WERI-Rb-1 (cell line): ENCODE results near the gene NPDC1.

Experiments
- DNase-seq: peaks from one replicate; pipeline ENCODE4 v3.0.0-alpha.2; 2020
- H3K27ac ChIP-seq: fragments of 250-450 bp; sonication (Bioruptor Pico); 2 replicates; pipeline ENCODE4 v1.5.1; 2020; ENCODE audit warnings: mild to moderate bottlenecking, moderate library complexity
- H3K27me3 ChIP-seq: fragments of 250-450 bp; sonication (Bioruptor Pico); 2 replicates; pipeline ENCODE4 v1.5.1; 2021; ENCODE audit warnings: mild to moderate bottlenecking, low read depth, moderate library complexity; ENCODE audit not compliant: insufficient read depth, severe bottlenecking
- H3K36me3 ChIP-seq: fragments of 250-450 bp; sonication (Bioruptor Pico); 2 replicates; pipeline ENCODE4 v1.5.1; 2020; ENCODE audit warnings: mild to moderate bottlenecking, moderate library complexity
- H3K4me3 ChIP-seq: 2 replicates; pipeline ENCODE4 v1.5.1; 2011; ENCODE audit warnings: low read depth, mild to moderate bottlenecking, control low read depth, low read length
- H3K9me3 ChIP-seq: fragments of 250-450 bp; sonication (Bioruptor Pico); 2 replicates; pipeline ENCODE4 v1.5.1; 2021; ENCODE audit warnings: mild to moderate bottlenecking, moderate library complexity; ENCODE audit not compliant: severe bottlenecking
- TF ChIP-seq, protein P1 (sequence below): IDR thresholded peaks from 2 replicates; pipeline ENCODE4 v1.5.1; 2011; ENCODE audit warnings: low read depth, mild to moderate bottlenecking, control low read depth, inconsistent platforms, low read length

Gene NPDC1

DNA sequence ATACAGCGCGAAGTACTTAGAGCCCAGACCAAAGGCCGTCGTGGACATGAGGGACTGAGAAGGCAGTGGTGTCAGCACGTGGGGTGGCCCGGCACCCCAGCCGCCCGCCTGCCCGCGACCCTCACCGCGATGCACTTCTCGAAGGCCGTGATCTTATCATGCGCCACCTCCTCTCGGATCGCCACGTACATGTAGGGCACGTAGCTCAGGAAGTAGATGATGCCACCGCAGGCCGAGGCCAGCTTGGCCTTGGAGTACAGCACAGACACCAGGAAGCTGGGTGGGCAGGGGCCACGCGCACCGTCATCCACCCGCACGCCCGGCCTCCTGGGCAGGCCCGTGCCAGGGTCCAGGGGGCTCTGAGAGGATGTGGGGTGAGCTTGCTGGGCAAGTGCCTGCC lies 28.9 kb downstream of the NPDC1 start:
- Histone ChIP-seq H3K36me3 (peaks cover 32% of the 10 kb centered on the region), H3K27me3 (no peaks in the 10 kb centered on the region), H3K27ac (no peak overlapping the region), H3K9me3 (no peaks in the 10 kb centered on the region), H3K4me3 (no peak overlapping the region)
- TF ChIP-seq, protein P1, sequence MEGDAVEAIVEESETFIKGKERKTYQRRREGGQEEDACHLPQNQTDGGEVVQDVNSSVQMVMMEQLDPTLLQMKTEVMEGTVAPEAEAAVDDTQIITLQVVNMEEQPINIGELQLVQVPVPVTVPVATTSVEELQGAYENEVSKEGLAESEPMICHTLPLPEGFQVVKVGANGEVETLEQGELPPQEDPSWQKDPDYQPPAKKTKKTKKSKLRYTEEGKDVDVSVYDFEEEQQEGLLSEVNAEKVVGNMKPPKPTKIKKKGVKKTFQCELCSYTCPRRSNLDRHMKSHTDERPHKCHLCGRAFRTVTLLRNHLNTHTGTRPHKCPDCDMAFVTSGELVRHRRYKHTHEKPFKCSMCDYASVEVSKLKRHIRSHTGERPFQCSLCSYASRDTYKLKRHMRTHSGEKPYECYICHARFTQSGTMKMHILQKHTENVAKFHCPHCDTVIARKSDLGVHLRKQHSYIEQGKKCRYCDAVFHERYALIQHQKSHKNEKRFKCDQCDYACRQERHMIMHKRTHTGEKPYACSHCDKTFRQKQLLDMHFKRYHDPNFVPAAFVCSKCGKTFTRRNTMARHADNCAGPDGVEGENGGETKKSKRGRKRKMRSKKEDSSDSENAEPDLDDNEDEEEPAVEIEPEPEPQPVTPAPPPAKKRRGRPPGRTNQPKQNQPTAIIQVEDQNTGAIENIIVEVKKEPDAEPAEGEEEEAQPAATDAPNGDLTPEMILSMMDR = no peak
- no peak for DNase-seq

DNA sequence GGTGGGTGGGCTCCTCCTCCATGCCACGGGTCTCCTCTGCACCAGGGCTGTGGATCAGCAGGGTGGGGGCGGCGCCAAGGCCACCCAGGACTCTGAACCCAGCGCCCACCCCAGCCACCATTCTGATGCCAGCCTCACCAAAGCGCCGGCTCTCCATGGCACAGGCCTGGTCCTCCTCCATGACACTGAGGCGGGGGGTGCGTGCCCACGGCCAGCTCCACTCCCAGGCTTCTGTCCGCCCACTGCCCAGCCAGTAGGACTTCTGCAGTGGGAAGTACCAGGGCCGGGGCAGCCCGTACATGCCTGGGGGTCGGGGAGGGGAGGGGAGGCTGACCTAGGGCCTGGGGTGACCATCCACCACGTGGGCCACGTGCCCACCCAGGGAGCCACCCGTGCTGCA lies 29.5 kb downstream of the NPDC1 start:
- no peak overlapping the region for H3K4me3 ChIP-seq
- no peaks in the 10 kb centered on the region for H3K9me3 ChIP-seq
- TF ChIP-seq, protein P1 = no peak
- no peaks in the 10 kb centered on the region for H3K27me3 ChIP-seq
- no peak overlapping the region for H3K27ac ChIP-seq
- H3K36me3 ChIP-seq = peaks cover 35% of the 10 kb centered on the region
- no peak for DNase-seq

DNA sequence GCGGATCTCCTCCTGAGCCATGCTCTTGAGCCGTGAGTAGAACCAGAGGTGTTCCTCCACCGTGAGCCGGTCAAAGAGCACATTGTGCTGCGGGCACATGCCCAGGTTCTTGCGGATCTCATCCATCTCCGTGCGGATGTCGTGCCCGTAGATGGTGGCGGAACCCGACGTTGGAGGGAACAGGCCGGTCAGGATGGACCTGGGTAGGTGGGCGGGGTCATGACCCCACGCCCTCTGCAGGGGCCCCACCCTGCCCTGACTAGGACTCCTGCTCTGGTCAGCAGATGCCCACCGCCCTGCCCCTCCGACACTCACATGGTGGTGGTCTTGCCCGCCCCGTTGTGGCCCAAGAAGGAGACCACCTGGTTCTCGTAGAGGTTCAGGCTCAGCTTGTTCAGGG lies 30.0 kb downstream of the NPDC1 start:
- no peaks in the 10 kb centered on the region for H3K9me3 ChIP-seq
- H3K27ac ChIP-seq = no peak overlapping the region
- H3K4me3 ChIP-seq = no peak overlapping the region
- DNase-seq = no peak
- H3K27me3 ChIP-seq = no peaks in the 10 kb centered on the region
- peaks cover 37% of the 10 kb centered on the region for H3K36me3 ChIP-seq
- TF ChIP-seq, protein P1 = no peak

DNA sequence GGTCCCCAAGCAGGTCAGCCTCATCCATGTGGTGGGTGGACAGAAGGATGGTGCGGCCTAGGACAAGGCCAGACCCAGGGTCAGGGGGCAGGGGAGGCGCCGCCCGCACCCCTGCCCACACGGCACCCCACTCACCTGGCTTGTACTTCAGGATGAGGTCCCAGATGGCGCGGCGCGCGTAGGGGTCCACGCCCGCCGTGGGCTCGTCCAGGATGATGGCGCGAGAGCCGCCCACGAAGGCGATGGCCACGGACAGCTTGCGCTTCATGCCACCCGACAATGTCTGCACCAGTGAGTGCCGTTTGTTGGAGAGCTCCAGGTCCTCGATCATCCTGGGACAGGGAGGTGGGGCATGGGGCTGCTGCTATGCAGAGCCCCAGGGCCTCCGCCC lies 30.4 kb downstream of the NPDC1 start:
- H3K4me3 ChIP-seq = no peak overlapping the region
- H3K27me3 ChIP-seq = no peaks in the 10 kb centered on the region
- H3K36me3 ChIP-seq = peaks cover 37% of the 10 kb centered on the region
- TF ChIP-seq, protein P1 = no peak
- no peak for DNase-seq
- H3K9me3 ChIP-seq = no peaks in the 10 kb centered on the region
- no peak overlapping the region for H3K27ac ChIP-seq

DNA sequence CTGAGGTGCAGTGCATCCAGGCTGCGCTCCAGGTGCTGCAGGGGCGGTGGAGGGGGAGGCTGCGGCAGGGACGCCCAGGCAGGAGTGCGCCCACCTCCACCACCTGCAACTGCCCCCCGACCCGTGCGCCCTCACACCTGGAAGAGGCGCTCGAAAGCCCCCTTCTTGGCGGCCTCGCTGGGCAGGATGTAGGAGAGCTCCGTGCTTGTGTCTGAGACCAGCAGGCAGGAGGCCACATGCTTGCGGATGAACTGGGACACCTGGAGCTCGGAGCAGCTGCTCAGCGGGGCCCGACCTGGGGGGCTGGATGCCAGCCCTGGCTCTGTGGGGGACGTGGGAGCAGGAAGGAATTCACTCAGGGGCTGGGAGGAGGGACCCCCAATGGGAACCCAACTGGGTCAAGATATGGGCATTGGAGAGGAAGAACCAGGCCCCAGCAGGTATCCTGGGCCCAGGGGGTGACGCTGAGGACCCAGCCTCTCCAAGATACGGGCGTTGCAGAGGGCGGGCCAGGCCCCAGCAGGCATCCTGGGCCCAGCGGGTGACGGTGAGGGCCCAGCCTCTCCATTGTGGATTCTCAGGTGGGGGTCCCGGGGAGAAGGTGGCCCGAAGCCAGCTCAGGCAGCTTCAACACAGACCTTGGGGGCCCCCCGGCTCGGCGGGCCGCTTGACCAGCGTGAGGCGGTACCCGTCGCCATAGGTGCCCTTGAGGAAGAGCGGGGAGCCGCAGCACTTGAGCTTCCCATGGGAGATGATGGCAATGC lies 31.0 kb downstream of the NPDC1 start:
- no peak for DNase-seq
- Histone ChIP-seq H3K36me3 (peaks cover 37% of the 10 kb centered on the region), H3K4me3 (no peak overlapping the region), H3K9me3 (no peaks in the 10 kb centered on the region), H3K27ac (no peak overlapping the region), H3K27me3 (no peaks in the 10 kb centered on the region)
- TF ChIP-seq, protein P1 = no peak

DNA sequence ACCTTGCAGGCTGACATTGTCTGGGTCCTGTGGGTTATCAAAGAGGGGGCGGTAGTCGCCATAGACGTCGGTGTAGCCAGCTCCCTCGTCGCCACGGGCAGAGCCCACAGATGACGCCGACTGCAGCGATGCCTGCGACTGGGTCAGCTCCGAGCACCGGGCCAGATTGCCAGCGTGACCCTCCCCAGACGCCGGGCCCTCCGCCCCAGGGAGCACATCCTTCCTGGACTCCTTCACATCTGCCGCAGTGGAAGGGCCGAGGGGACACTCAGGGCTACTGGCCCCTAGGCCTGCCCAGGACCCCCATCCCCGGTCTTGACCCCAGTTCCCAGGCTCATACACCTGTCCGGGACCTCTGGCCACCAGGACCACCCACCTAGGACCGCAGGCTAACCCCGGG lies 31.8 kb downstream of the NPDC1 start:
- no peak for DNase-seq
- peaks cover 43% of the 10 kb centered on the region for H3K36me3 ChIP-seq
- no peak overlapping the region for H3K27ac ChIP-seq
- no peak overlapping the region for H3K4me3 ChIP-seq
- no peaks in the 10 kb centered on the region for H3K27me3 ChIP-seq
- no peaks in the 10 kb centered on the region for H3K9me3 ChIP-seq
- TF ChIP-seq, protein P1 = no peak
